ENCODE data around the gene ALAD. TPM values are rescaled to one million over a fixed set of nuclear protein-coding genes. Genes with fewer than 3 reads are reported as not detected.
"Not testable (repeated sequence)": the region's sequence is repeated elsewhere in the genome, so short reads cannot be mapped to it uniquely, and the experiment has no call there.

ALAD gene
- total and polyA plus RNA-seq, 7 donors: 14.8 to 50.2 (median 31.0) TPM

- WGBS, 2 donors: 26 to 74% methylated on average over 13 of the region's 13 CpGs
- no peak overlapping the region for H3K4me3 ChIP-seq
- no peaks in the 10 kb centered on the region for H3K27me3 ChIP-seq
- intact Hi-C loops (cut with DNase I): no loop called here
- no peak for DNase-seq
- no peaks in the 10 kb centered on the region for H3K9me3 ChIP-seq
- TF ChIP-seq POLR2AphosphoS5 (IDR thresholded peaks at IDR 0.05) (no peak), POLR2A (IDR thresholded peaks at IDR 0.05) (no peak), EP300 (IDR thresholded peaks at IDR 0.05) (no peak)
- TF ChIP-seq, protein P1, sequence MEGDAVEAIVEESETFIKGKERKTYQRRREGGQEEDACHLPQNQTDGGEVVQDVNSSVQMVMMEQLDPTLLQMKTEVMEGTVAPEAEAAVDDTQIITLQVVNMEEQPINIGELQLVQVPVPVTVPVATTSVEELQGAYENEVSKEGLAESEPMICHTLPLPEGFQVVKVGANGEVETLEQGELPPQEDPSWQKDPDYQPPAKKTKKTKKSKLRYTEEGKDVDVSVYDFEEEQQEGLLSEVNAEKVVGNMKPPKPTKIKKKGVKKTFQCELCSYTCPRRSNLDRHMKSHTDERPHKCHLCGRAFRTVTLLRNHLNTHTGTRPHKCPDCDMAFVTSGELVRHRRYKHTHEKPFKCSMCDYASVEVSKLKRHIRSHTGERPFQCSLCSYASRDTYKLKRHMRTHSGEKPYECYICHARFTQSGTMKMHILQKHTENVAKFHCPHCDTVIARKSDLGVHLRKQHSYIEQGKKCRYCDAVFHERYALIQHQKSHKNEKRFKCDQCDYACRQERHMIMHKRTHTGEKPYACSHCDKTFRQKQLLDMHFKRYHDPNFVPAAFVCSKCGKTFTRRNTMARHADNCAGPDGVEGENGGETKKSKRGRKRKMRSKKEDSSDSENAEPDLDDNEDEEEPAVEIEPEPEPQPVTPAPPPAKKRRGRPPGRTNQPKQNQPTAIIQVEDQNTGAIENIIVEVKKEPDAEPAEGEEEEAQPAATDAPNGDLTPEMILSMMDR (IDR thresholded peaks at IDR 0.05): no peak
- no peaks in the 10 kb centered on the region for H3K4me1 ChIP-seq
- no peak overlapping the region for H3K27ac ChIP-seq
- peaks cover 27 to 75% (median 44%) of the 10 kb centered on the region in 4 donors for H3K36me3 ChIP-seq
These were observed 12.3 kb downstream of the ALAD start for GRCh38 chr9:113388833-113389232.

DNA sequence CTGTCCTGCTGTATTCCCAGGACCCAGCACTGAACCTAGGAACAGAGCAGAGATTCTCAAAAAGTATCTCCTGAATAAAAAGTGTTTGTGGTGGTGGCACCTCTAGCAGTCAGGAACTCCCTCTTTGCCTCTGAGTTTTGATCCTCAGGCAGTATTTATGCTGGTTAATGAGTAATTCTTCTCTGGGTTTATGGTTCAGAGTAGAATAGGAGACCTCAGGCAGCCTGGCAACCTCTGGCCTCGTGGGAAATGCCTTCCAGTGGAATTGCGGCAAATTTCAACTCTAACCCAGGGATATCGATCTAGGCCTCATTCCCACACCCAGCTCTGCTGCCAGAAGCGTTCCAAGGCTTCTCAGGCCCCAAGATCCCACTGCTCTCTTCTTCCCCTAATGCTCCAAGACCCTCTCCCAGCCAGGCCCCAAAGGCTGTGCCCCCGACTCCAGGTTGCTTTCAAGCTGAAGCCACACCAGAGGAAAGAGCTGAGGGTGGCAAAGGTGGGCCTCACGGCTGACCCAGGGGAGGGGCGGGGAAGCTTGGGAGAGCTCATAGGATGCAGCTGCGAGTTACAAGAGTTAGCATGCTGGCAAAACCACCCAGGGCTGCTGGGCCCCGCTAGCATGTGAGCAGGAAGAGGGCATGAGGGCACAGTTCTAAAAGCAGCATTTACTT lies 13.4 kb downstream of the ALAD start:
- Histone ChIP-seq H3K9me3 (no peaks in the 10 kb centered on the region), H3K27me3 (no peaks in the 10 kb centered on the region), H3K36me3 (peaks cover 27 to 65% (median 44%) of the 10 kb centered on the region in 4 donors), H3K27ac (no peak overlapping the region), H3K4me1 (no peaks in the 10 kb centered on the region), H3K4me3 (no peak overlapping the region)
- TF ChIP-seq POLR2A (IDR thresholded peaks at IDR 0.05): no peak
- TF ChIP-seq, protein P1 (IDR thresholded peaks at IDR 0.05): no peak
- TF ChIP-seq EP300 (IDR thresholded peaks at IDR 0.05): no peak
- TF ChIP-seq POLR2AphosphoS5 (IDR thresholded peaks at IDR 0.05): no peak
- intact Hi-C loops (cut with DNase I): no loop called here
- WGBS, 2 donors: 23 to 60% methylated on average over 9 of the region's 9 CpGs
- DNase-seq: no peak

- H3K9me3 ChIP-seq: no peaks in the 10 kb centered on the region
- no peak overlapping the region for H3K4me3 ChIP-seq
- H3K4me1 ChIP-seq: no peaks in the 10 kb centered on the region
- intact Hi-C loops (cut with DNase I): no loop called here
- no peak overlapping the region for H3K27ac ChIP-seq
- 72 to 88% methylated on average over 4 of the region's 4 CpGs for WGBS, 2 donors
- no peak for DNase-seq
- peaks cover 27 to 57% (median 41%) of the 10 kb centered on the region in 4 donors for H3K36me3 ChIP-seq
- TF ChIP-seq EP300 (IDR thresholded peaks at IDR 0.05): no peak
- no peaks in the 10 kb centered on the region for H3K27me3 ChIP-seq
These were observed 14.3 kb downstream of the ALAD start for GRCh38 chr9:113386571-113387393.

GRCh38 chr9:113381909-113382411 lies 19.1 kb downstream of the ALAD start:
- no peaks in the 10 kb centered on the region for H3K9me3 ChIP-seq
- no peak overlapping the region for H3K4me3 ChIP-seq
- 19 to 67% methylated on average over 8 of the region's 8 CpGs for WGBS, 2 donors
- TF ChIP-seq EP300 (IDR thresholded peaks at IDR 0.05) (no peak), POLR2A (IDR thresholded peaks at IDR 0.05) (no peak), POLR2AphosphoS5 (IDR thresholded peaks at IDR 0.05) (no peak)
- TF ChIP-seq, protein P1 (IDR thresholded peaks at IDR 0.05): no peak
- H3K27me3 ChIP-seq: no peaks in the 10 kb centered on the region
- intact Hi-C loops (cut with DNase I): no loop called here
- H3K27ac ChIP-seq: no peak overlapping the region
- DNase-seq: no peak
- H3K36me3 ChIP-seq: peaks cover 0 to 9% (median under 1%) of the 10 kb centered on the region in 4 donors
- peaks cover 0 to 4% (median 1%) of the 10 kb centered on the region in 4 donors for H3K4me1 ChIP-seq

GRCh38 chr9:113381441-113381840 lies 19.6 kb downstream of the ALAD start:
- H3K27ac ChIP-seq; intact Hi-C loops (cut with DNase I); H3K27me3 ChIP-seq; H3K9me3 ChIP-seq; H3K4me3 ChIP-seq; H3K36me3 ChIP-seq; H3K4me1 ChIP-seq: not testable (repeated sequence)
- DNase-seq: peak; percentile 37
- WGBS, 2 donors: 23 to 69% methylated on average over 7 of the region's 7 CpGs

Data from sigmoid colon (tissue), 7 donors.